Lung (tissue), 12 donors: ENCODE measurements around the gene IQSEC1. TPM values are rescaled to one million over a fixed set of nuclear protein-coding genes. Genes with fewer than 3 reads are reported as not detected.

Experiments
- ATAC-seq: fragments of 200-7000 bp; cut with Tn5 transposase; one replicate; pipeline ENCODE4 v1.9.1; 2020; ENCODE audit warnings: moderate number of reproducible peaks; ENCODE audit not compliant: insufficient read depth, low FRiP score
- DNase-seq, 3 donors: peaks; one replicate each; pipeline ENCODE4 v3.0.0-alpha.2; 2013 to 2017
- H3K27ac ChIP-seq, 2 donors: one replicate each; pipeline ENCODE4 v1.5.1; 2013; ENCODE audit warnings: mild to moderate bottlenecking in 2 of 2, moderate library complexity in 2 of 2, control low read depth in 1 of 2, inconsistent platforms in 1 of 2, low read depth in 1 of 2, low read length in 1 of 2
- H3K27me3 ChIP-seq, 3 donors: one replicate each; pipeline ENCODE4 v1.5.1; 2013; ENCODE audit warnings: low read length in 2 of 3; ENCODE audit not compliant: control insufficient read depth in 3 of 3, insufficient read depth in 3 of 3
- H3K36me3 ChIP-seq, 4 donors: one replicate each; pipeline ENCODE4 v1.5.1; 2013; ENCODE audit warnings: low read length in 4 of 4, mild to moderate bottlenecking in 1 of 4, moderate library complexity in 1 of 4; ENCODE audit not compliant: control insufficient read depth in 4 of 4, insufficient read depth in 4 of 4
- H3K4me1 ChIP-seq, 5 donors: one replicate each; pipeline ENCODE4 v1.5.1; 2013; ENCODE audit warnings: low read length in 5 of 5, mild to moderate bottlenecking in 2 of 5, moderate library complexity in 1 of 5; ENCODE audit not compliant: control insufficient read depth in 5 of 5, insufficient read depth in 5 of 5
- H3K4me3 ChIP-seq: one replicate; pipeline ENCODE4 v1.5.1; 2013; ENCODE audit warnings: mild to moderate bottlenecking, control low read depth, moderate library complexity
- H3K9ac ChIP-seq, 2 donors: one replicate each; pipeline ENCODE4 v1.5.1; 2013; ENCODE audit warnings: low read length in 2 of 2, control low read depth in 1 of 2; ENCODE audit not compliant: insufficient read depth in 1 of 2
- H3K9me3 ChIP-seq, 4 donors: one replicate each; pipeline ENCODE4 v1.5.1; 2013; ENCODE audit warnings: low read length in 3 of 4, mild to moderate bottlenecking in 1 of 4, moderate library complexity in 1 of 4; ENCODE audit not compliant: control insufficient read depth in 4 of 4, insufficient read depth in 3 of 4
- WGBS, 2 donors: extraction: QIAGEN DNeasy Blood & Tissue Kit; methylation state at CpG; one replicate each; pipeline ENCODE4 v1.1.7; 2013; 5-methylcytosine and 5-hydroxymethylcytosine counted together
- polyA plus RNA-seq, 2 donors: library from polyadenylated mRNA; stranded (reverse); fragments of 200-250 nt; gene quantifications; one replicate each; pipeline ENCODE4 v1.2.1, GENCODE V29; 2013
- total RNA-seq, 2 donors: library from RNA; depleted of rRNA in 1 of 2; stranded (reverse); fragments of >200 nt in 1 of 2; gene quantifications; one replicate each; pipeline ENCODE4 v1.2.1, GENCODE V29; 2014 to 2021
- TF ChIP-seq, protein P1 (sequence below): IDR thresholded peaks from 2 replicates; pipeline ENCODE4 v1.5.1; 2012; ENCODE audit warnings: mild to moderate bottlenecking; ENCODE audit errors: control extremely low read depth, extremely low read depth
- donor health status: control.
- donor health status: control.
- donor health status: Bipolar disorder and iron deficiency.
- donor health status: healthy.
- donor health status: DM: yes; HTN: yes; CAD: no.

The IQSEC1 gene
- total and polyA plus RNA-seq, 4 donors: 13.9 to 69.1 (median 31.1) TPM

DNA sequence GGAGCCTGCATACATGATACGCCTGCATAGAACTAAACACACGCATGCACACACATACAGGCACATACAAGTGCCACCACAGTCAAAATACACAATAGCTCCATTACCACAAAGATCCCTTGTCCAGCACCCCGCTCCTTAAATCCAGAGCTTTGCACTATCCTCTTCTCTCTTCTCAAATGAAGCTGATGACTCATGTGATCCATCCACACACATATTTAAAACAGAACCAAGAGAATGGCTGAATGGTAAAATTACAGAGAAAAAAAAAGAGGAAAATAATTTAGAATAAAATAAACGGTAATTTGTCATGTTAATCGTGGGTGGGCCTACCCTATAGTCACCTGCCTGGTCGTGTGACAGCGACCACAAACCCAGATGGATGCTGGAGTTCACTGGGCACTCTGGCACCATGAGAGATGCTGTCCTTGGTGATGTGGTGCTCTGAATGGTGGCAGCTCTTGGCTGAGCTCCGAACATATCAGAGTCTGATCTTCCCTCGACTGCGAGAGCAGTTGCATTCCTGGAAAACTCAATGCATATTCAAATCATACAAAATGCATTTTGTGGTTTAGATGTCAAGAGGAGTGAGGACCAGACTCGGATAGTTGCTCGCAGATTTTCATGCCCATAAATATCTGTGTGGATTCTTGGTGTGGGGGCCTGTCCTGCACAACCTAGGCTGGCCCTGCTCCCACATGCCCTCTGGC is 8.9 kb downstream of the IQSEC1 start:
- TF ChIP-seq, protein P1, sequence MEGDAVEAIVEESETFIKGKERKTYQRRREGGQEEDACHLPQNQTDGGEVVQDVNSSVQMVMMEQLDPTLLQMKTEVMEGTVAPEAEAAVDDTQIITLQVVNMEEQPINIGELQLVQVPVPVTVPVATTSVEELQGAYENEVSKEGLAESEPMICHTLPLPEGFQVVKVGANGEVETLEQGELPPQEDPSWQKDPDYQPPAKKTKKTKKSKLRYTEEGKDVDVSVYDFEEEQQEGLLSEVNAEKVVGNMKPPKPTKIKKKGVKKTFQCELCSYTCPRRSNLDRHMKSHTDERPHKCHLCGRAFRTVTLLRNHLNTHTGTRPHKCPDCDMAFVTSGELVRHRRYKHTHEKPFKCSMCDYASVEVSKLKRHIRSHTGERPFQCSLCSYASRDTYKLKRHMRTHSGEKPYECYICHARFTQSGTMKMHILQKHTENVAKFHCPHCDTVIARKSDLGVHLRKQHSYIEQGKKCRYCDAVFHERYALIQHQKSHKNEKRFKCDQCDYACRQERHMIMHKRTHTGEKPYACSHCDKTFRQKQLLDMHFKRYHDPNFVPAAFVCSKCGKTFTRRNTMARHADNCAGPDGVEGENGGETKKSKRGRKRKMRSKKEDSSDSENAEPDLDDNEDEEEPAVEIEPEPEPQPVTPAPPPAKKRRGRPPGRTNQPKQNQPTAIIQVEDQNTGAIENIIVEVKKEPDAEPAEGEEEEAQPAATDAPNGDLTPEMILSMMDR: no peak
- no peak overlapping the region for H3K27ac ChIP-seq
- no peak overlapping the region for H3K4me3 ChIP-seq
- ATAC-seq (no peak), DNase-seq (no peak)
- H3K4me1 ChIP-seq: no peaks in the 10 kb centered on the region
- 79 to 82% methylated on average over 12 of the region's 12 CpGs for WGBS, 2 donors
- no peaks in the 10 kb centered on the region for H3K36me3 ChIP-seq
- no peak overlapping the region for H3K9ac ChIP-seq
- H3K9me3 ChIP-seq: no peaks in the 10 kb centered on the region
- no peaks in the 10 kb centered on the region for H3K27me3 ChIP-seq

DNA sequence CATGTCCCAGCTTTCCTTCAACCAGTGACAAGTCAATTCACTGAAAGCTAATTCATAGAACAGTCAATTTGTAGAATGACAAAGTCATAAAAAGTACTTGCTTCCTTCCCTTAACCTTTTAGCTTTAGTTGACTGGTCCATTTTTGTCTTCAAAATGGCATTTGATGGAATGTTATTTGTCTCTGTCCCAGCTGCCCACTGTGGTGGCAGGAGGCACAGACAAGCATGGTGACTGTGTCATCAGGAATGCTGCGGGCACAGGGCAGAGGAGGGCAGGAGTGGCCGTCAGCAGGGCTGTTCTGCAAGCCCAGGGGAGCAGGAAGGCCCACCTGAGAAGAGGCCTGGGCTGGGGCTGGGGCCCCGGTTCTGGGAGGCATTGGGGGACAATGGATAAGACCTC is 10.0 kb downstream of the IQSEC1 start:
- H3K9me3 ChIP-seq: no peaks in the 10 kb centered on the region
- no peak for DNase-seq
- 83 to 88% methylated on average over 3 of the region's 3 CpGs for WGBS, 2 donors
- no peaks in the 10 kb centered on the region for H3K27me3 ChIP-seq
- no peaks in the 10 kb centered on the region for H3K4me1 ChIP-seq
- no peaks in the 10 kb centered on the region for H3K36me3 ChIP-seq
- H3K9ac ChIP-seq: no peak overlapping the region
- TF ChIP-seq, protein P1: no peak
- no peak overlapping the region for H3K27ac ChIP-seq
- H3K4me3 ChIP-seq: no peak overlapping the region
- ATAC-seq: no peak

DNA sequence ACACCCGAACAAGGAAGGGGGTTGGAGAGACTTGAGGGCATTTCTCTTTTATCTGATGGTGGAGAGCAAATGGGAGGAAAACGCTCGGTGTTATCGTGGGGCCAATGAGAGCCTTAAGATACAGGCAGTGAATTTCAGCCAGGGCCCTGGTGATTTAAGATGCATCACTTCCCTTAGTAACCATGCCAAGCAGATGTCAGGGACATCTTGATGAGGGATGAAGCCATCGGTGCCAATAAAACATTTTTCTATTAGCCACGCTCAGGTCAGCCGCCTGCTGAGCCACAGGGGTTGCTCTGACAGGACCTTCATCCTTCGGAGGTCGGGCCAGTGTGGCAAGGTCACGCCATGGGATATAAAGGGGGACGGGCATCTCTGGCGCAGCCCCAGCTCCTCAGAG is 10.6 kb downstream of the IQSEC1 start:
- Histone ChIP-seq H3K27me3 (no peaks in the 10 kb centered on the region), H3K4me1 (no peaks in the 10 kb centered on the region), H3K9me3 (no peaks in the 10 kb centered on the region), H3K36me3 (no peaks in the 10 kb centered on the region), H3K4me3 (no peak overlapping the region), H3K9ac (no peak overlapping the region), H3K27ac (no peak overlapping the region)
- WGBS, 2 donors: 76 to 93% methylated on average over 12 of the region's 12 CpGs
- DNase-seq (no peak), ATAC-seq (no peak)
- TF ChIP-seq, protein P1: no peak
